Liver (tissue), 3 donors: ENCODE data around the gene ANKRD33B.

Experiments
- GABPA ChIP-seq, 2 donors: IDR thresholded peaks in 1 of 2; conservative IDR thresholded peaks in 1 of 2; 2 replicates each; pipeline ENCODE4 v1.6.1; 2016; ENCODE audit warnings: antibody characterized with exemption in 2 of 2, mild to moderate bottlenecking in 1 of 2, moderate library complexity in 1 of 2
- HNF4G ChIP-seq: IDR thresholded peaks from 2 replicates; pipeline ENCODE4 v1.6.1; 2016; ENCODE audit warnings: antibody characterized with exemption
- TAF1 ChIP-seq: conservative IDR thresholded peaks from 2 replicates; pipeline ENCODE4 v1.6.1; 2016; ENCODE audit warnings: antibody characterized with exemption, mild to moderate bottlenecking
- TF ChIP-seq, protein P1 (sequence below): fragments of 150-350 bp; IDR thresholded peaks from 2 replicates; pipeline ENCODE4 v1.5.1; 2017; ENCODE audit warnings: improper control_type of control experiment, low read depth, low read length; ENCODE audit not compliant: missing input control
- TF ChIP-seq, protein P2 (sequence below): IDR thresholded peaks from 2 replicates; pipeline ENCODE4 v1.6.1; 2016; ENCODE audit warnings: antibody characterized with exemption, mild to moderate bottlenecking
- TF ChIP-seq, protein P3 (sequence below): IDR thresholded peaks from 2 replicates; pipeline ENCODE4 v1.6.1; 2016; ENCODE audit warnings: antibody characterized with exemption
- donor health status: healthy.
- donor health status: healthy.

DNA sequence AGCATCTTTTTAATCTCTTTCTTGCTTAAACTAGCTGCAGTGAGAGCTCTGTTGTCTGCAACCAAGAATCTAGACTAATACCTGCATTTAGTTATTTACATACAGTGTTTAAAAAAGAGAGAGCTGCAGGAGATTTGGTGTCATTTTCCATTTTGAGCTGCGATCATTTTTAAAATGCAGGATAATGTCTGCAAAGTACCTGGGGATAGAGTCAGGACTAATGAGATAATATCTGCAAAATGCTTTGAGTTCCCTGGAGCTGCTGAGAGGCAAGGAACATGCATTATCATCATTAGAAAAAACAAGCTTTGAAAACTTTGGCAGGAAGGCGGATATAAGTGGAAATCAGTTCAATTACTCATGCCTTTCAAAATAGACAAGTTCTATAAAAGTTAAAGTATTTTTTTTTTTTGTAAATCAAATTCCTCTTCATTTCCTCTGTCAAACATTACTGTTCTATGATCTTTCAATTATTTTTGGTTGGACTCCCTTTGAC, 21.8 kb upstream of the ANKRD33B start:
- TF ChIP-seq, protein P1, sequence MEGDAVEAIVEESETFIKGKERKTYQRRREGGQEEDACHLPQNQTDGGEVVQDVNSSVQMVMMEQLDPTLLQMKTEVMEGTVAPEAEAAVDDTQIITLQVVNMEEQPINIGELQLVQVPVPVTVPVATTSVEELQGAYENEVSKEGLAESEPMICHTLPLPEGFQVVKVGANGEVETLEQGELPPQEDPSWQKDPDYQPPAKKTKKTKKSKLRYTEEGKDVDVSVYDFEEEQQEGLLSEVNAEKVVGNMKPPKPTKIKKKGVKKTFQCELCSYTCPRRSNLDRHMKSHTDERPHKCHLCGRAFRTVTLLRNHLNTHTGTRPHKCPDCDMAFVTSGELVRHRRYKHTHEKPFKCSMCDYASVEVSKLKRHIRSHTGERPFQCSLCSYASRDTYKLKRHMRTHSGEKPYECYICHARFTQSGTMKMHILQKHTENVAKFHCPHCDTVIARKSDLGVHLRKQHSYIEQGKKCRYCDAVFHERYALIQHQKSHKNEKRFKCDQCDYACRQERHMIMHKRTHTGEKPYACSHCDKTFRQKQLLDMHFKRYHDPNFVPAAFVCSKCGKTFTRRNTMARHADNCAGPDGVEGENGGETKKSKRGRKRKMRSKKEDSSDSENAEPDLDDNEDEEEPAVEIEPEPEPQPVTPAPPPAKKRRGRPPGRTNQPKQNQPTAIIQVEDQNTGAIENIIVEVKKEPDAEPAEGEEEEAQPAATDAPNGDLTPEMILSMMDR = no peak
- TF ChIP-seq HNF4G (no peak), TAF1 (no peak), GABPA (IDR thresholded peaks at IDR 0.05 in 1 of 2, conservative IDR thresholded peaks at IDR 0.05 in 1 of 2) (no peak)
- TF ChIP-seq, protein P2, sequence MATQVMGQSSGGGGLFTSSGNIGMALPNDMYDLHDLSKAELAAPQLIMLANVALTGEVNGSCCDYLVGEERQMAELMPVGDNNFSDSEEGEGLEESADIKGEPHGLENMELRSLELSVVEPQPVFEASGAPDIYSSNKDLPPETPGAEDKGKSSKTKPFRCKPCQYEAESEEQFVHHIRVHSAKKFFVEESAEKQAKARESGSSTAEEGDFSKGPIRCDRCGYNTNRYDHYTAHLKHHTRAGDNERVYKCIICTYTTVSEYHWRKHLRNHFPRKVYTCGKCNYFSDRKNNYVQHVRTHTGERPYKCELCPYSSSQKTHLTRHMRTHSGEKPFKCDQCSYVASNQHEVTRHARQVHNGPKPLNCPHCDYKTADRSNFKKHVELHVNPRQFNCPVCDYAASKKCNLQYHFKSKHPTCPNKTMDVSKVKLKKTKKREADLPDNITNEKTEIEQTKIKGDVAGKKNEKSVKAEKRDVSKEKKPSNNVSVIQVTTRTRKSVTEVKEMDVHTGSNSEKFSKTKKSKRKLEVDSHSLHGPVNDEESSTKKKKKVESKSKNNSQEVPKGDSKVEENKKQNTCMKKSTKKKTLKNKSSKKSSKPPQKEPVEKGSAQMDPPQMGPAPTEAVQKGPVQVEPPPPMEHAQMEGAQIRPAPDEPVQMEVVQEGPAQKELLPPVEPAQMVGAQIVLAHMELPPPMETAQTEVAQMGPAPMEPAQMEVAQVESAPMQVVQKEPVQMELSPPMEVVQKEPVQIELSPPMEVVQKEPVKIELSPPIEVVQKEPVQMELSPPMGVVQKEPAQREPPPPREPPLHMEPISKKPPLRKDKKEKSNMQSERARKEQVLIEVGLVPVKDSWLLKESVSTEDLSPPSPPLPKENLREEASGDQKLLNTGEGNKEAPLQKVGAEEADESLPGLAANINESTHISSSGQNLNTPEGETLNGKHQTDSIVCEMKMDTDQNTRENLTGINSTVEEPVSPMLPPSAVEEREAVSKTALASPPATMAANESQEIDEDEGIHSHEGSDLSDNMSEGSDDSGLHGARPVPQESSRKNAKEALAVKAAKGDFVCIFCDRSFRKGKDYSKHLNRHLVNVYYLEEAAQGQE = no peak
- TF ChIP-seq, protein P3, sequence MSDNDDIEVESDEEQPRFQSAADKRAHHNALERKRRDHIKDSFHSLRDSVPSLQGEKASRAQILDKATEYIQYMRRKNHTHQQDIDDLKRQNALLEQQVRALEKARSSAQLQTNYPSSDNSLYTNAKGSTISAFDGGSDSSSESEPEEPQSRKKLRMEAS = no peak
